Measurements from ENCODE around the gene GRIK2. TPM values are rescaled to one million over a fixed set of nuclear protein-coding genes. Genes with fewer than 3 reads are reported as not detected.

Gene GRIK2
- total RNA-seq, 1 experiment from 2014 or later: 0.70 TPM

- H2BK12ac ChIP-seq (ENCODE audit: insufficient read length, low read depth, low read length): no peak overlapping the region
- no peak overlapping the region for H3K23ac ChIP-seq (ENCODE audit: insufficient read length, low read depth, low read length)
- Mint-ChIP-seq H3K27ac (no peak overlapping the region), H3K4me1 (0 out of 4 replicates have a peak, but pooled peaks cover 0 to 4% of the 10 kb centered on the region in 2 experiments), H3K4me3 (no peak overlapping the region), H3K27me3 (ENCODE audit: low read depth) (no peaks in the 10 kb centered on the region; the same call in 1 of the 2 replicates), H3K36me3 (ENCODE audit: insufficient read depth in 1 of 3, low read depth in 3 of 3) (no peaks in the 10 kb centered on the region; a peak in 2 of 7 replicates), H3K9me3 (no peaks in the 10 kb centered on the region)
- no CpG with 5 or more reads among the region's 2 CpGs for WGBS (ENCODE audit: extremely low coverage, insufficient read length, low lambda C conversion rate)
- H3K23me2 ChIP-seq (ENCODE audit: insufficient read length, low read depth, low read length, poor library complexity, severe bottlenecking): no peaks in the 10 kb centered on the region
- no peaks in the 10 kb centered on the region for H3K79me1 ChIP-seq (ENCODE audit: insufficient read depth, low read depth, low read length, poor library complexity, severe bottlenecking)
- no peaks in the 10 kb centered on the region for H3K79me2 ChIP-seq (ENCODE audit: insufficient read depth, low read length)
- no peak overlapping the region for H3K9ac ChIP-seq (ENCODE audit: extremely low read depth, insufficient read length, low read length)
- no peaks in the 10 kb centered on the region for H3K4me1 ChIP-seq (ENCODE audit: insufficient read depth, low read length)
- no peak overlapping the region for H3K4ac ChIP-seq (ENCODE audit: low read depth, low read length)
- no peak overlapping the region for H2BK5ac ChIP-seq (ENCODE audit: insufficient read length, low read length)
- H2BK120ac ChIP-seq (ENCODE audit: low read depth, low read length, poor library complexity, severe bottlenecking): no peak overlapping the region
- no peak for TF ChIP-seq CTCF (conservative IDR thresholded peaks at IDR 0.05)
- H2BK15ac ChIP-seq (ENCODE audit: low read depth, low read length): no peak overlapping the region
- H2AK5ac ChIP-seq (ENCODE audit: insufficient read length, low read length): no peak overlapping the region
- H2AFZ ChIP-seq (ENCODE audit: low read length): no peak overlapping the region
- no peak overlapping the region for H4K8ac ChIP-seq (replicated peaks; ENCODE audit: insufficient read length, low read depth, low read length)
- H3K4me2 ChIP-seq (ENCODE audit: insufficient read depth, insufficient read length, low read length): no peak overlapping the region
- no peak overlapping the region for H3K14ac ChIP-seq (ENCODE audit: insufficient read depth, low read length)
- H3K27ac ChIP-seq (ENCODE audit: insufficient read length, low read depth, low read length): no peak overlapping the region
- no peak overlapping the region for H2BK20ac ChIP-seq (ENCODE audit: low read depth, low read length, poor library complexity, severe bottlenecking)
- H3K9me3 ChIP-seq (ENCODE audit: control insufficient read depth, low read depth, low read length): no peaks in the 10 kb centered on the region
- no peak overlapping the region for H4K5ac ChIP-seq (ENCODE audit: insufficient read length, low read depth, low read length)
- H3K27me3 ChIP-seq (ENCODE audit: insufficient read depth, low read length): no peaks in the 10 kb centered on the region
- no peak for DNase-seq
- H3K18ac ChIP-seq (ENCODE audit: insufficient read length, low read depth, low read length): no peak overlapping the region
- H3T11ph ChIP-seq (ENCODE audit: low read length): no peak overlapping the region
- no peak overlapping the region for H3K56ac ChIP-seq (ENCODE audit: insufficient read length, low read depth, low read length)
- no peaks in the 10 kb centered on the region for H4K20me1 ChIP-seq (ENCODE audit: control insufficient read depth, insufficient read depth, insufficient read length)
- no peak overlapping the region for H4K91ac ChIP-seq (ENCODE audit: insufficient read length, low read depth, low read length)
Measured at GRCh38 chr6:101462576-101462975, 69.1 kb downstream of the GRIK2 start.

Measured in H9 (cell line).